ENCODE results near the gene HHAT.

The HHAT gene

DNA sequence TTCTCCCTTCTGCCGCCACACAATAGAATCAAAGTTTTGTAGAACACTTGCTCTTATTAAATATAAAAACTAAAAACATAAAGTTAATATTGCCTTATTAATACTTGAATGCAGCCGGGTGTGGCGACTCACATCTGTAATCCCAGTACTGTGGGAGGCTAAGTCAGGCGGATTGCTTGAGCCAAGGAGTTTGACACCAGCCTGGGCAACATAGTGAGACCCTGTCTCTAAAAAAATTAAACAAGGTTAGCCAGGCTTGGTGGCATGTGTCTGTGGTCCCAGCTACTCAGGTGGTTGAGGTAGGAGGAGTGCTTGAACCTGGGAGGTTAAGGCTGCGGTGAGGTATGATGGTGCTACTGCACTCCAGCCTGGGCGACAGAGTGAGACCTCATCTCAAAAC lies 13.2 kb upstream of the HHAT start:
- Histone ChIP-seq H3K27ac (ENCODE audit: low read depth, low read length) (no peak overlapping the region), H3K4me3 (ENCODE audit: low read length) (no peak overlapping the region), H3K4ac (ENCODE audit: low read depth, low read length) (no peak overlapping the region), H2BK15ac (replicated peaks; ENCODE audit: low read depth) (no peak overlapping the region), H3K4me1 (ENCODE audit: control insufficient read depth, low read depth, low read length) (no peaks in the 10 kb centered on the region), H3K56ac (ENCODE audit: low read length) (no peak overlapping the region), H3K4me2 (ENCODE audit: low read length) (no peak overlapping the region), H3K79me1 (ENCODE audit: low read length) (no peaks in the 10 kb centered on the region), H2BK5ac (ENCODE audit: low read length) (no peak overlapping the region), H4K5ac (ENCODE audit: low read length) (no peak overlapping the region), H3K79me2 (ENCODE audit: control insufficient read depth, insufficient read depth, low read length) (no peaks in the 10 kb centered on the region), H3K27me3 (ENCODE audit: insufficient read depth, low read length, poor library complexity) (no peaks in the 10 kb centered on the region), H2AK5ac (ENCODE audit: low read length) (no peak overlapping the region), H3K18ac (ENCODE audit: low read length) (no peak overlapping the region), H2BK120ac (ENCODE audit: low read depth, low read length) (no peak overlapping the region), H3K23ac (ENCODE audit: low read length) (no peak overlapping the region), H3K9ac (ENCODE audit: low read length) (no peak overlapping the region), H3K36me3 (ENCODE audit: control insufficient read depth, insufficient read depth, low read length) (no peaks in the 10 kb centered on the region), H4K8ac (ENCODE audit: low read depth, low read length) (no peak overlapping the region)
- no peak for DNase-seq
- no CpG with 5 or more reads among the region's 6 CpGs for WGBS (ENCODE audit: extremely low coverage, insufficient coverage, low lambda C conversion rate)

DNA sequence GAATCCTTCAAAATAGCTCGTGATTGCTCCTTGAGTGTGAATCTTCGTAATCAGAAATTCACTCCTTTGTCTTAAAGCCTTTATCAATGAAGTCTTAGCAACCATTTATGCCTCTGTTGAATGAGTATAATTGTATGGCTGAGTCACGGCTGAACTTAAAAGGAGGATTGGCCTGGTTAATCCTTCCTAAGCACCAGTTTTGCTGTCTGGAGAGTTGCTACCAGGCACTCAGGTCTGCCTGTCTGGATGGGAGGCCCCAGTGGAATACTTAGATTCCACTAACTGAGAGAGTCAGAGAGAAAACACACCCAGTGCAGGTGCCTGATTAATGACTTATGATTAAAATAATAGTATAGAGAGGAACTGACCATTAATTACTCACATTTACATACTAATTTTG lies 7.6 kb upstream of the HHAT start:
- H4K8ac ChIP-seq (ENCODE audit: low read depth, low read length) = no peak overlapping the region
- H3K79me1 ChIP-seq (ENCODE audit: low read length) = no peaks in the 10 kb centered on the region
- no peaks in the 10 kb centered on the region for H3K79me2 ChIP-seq (ENCODE audit: control insufficient read depth, insufficient read depth, low read length)
- H2BK15ac ChIP-seq (replicated peaks; ENCODE audit: low read depth) = no peak overlapping the region
- H3K4me2 ChIP-seq (ENCODE audit: low read length) = no peak overlapping the region
- H3K9ac ChIP-seq (ENCODE audit: low read length) = no peak overlapping the region
- H3K27me3 ChIP-seq (ENCODE audit: insufficient read depth, low read length, poor library complexity) = no peaks in the 10 kb centered on the region
- H3K56ac ChIP-seq (ENCODE audit: low read length) = no peak overlapping the region
- H4K5ac ChIP-seq (ENCODE audit: low read length) = no peak overlapping the region
- no peak overlapping the region for H2BK120ac ChIP-seq (ENCODE audit: low read depth, low read length)
- no peak for DNase-seq
- no peak overlapping the region for H3K4me3 ChIP-seq (ENCODE audit: low read length)
- H3K36me3 ChIP-seq (ENCODE audit: control insufficient read depth, insufficient read depth, low read length) = no peaks in the 10 kb centered on the region
- no peaks in the 10 kb centered on the region for H3K4me1 ChIP-seq (ENCODE audit: control insufficient read depth, low read depth, low read length)
- no CpG with 5 or more reads among the region's 3 CpGs for WGBS (ENCODE audit: extremely low coverage, insufficient coverage, low lambda C conversion rate)
- no peak overlapping the region for H2BK5ac ChIP-seq (ENCODE audit: low read length)
- H3K27ac ChIP-seq (ENCODE audit: low read depth, low read length) = no peak overlapping the region
- H3K4ac ChIP-seq (ENCODE audit: low read depth, low read length) = no peak overlapping the region
- no peak overlapping the region for H3K23ac ChIP-seq (ENCODE audit: low read length)
- no peak overlapping the region for H3K18ac ChIP-seq (ENCODE audit: low read length)
- no peak overlapping the region for H2AK5ac ChIP-seq (ENCODE audit: low read length)

DNA sequence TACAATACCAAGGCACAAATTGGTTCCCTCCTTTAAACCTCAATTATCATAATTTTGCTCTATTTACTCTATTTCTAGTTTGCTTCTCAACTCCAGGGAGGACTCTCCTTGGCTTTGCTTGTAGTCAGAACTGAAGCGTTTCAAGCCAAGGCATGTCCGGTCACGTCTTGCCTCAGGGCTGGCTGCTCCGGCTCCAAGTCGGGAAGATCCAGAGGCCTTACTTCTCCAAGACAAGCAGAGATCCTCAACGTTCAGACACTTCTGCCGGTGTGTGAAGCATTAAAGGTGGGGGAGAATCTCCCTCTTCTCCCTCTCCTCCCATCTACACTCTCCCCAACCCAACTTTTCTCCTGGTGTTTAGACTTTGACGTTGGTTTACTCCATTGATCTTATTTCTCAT lies 7.2 kb upstream of the HHAT start:
- Histone ChIP-seq H4K8ac (ENCODE audit: low read depth, low read length) (no peak overlapping the region), H3K79me1 (ENCODE audit: low read length) (no peaks in the 10 kb centered on the region), H3K36me3 (ENCODE audit: control insufficient read depth, insufficient read depth, low read length) (no peaks in the 10 kb centered on the region), H2BK15ac (replicated peaks; ENCODE audit: low read depth) (no peak overlapping the region), H3K4me1 (ENCODE audit: control insufficient read depth, low read depth, low read length) (no peaks in the 10 kb centered on the region), H3K9ac (ENCODE audit: low read length) (no peak overlapping the region), H3K27ac (ENCODE audit: low read depth, low read length) (no peak overlapping the region), H3K23ac (ENCODE audit: low read length) (no peak overlapping the region), H3K56ac (ENCODE audit: low read length) (no peak overlapping the region), H3K79me2 (ENCODE audit: control insufficient read depth, insufficient read depth, low read length) (no peaks in the 10 kb centered on the region), H3K4me2 (ENCODE audit: low read length) (no peak overlapping the region), H4K5ac (ENCODE audit: low read length) (no peak overlapping the region), H3K18ac (ENCODE audit: low read length) (no peak overlapping the region), H3K4me3 (ENCODE audit: low read length) (no peak overlapping the region), H2BK5ac (ENCODE audit: low read length) (no peak overlapping the region), H3K4ac (ENCODE audit: low read depth, low read length) (no peak overlapping the region), H2BK120ac (ENCODE audit: low read depth, low read length) (no peak overlapping the region), H2AK5ac (ENCODE audit: low read length) (no peak overlapping the region), H3K27me3 (ENCODE audit: insufficient read depth, low read length, poor library complexity) (no peaks in the 10 kb centered on the region)
- no CpG with 5 or more reads among the region's 8 CpGs for WGBS (ENCODE audit: extremely low coverage, insufficient coverage, low lambda C conversion rate)
- no peak for DNase-seq

DNA sequence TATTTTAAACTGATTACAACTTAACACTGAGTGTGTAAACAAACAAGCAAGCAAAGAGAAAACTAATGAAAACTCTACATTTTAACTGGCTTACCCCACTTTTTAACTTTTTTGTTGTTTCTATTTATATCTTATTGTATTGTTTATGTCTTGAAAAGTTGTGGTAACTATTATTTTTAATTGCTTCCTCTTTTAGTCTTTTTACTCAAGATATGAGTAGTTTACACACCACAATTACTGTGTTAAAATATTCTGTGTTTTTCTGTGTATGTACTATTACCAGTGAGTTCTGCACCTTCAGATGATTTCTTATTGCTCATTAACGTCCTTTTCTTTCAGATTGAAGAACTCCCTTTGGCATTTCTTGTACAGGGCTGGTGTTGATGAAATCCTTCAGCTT lies 4.7 kb upstream of the HHAT start:
- DNase-seq = no peak
- Histone ChIP-seq H3K4me2 (ENCODE audit: low read length) (no peak overlapping the region), H3K9ac (ENCODE audit: low read length) (no peak overlapping the region), H3K23ac (ENCODE audit: low read length) (no peak overlapping the region), H3K79me1 (ENCODE audit: low read length) (no peaks in the 10 kb centered on the region), H3K56ac (ENCODE audit: low read length) (no peak overlapping the region), H3K36me3 (ENCODE audit: control insufficient read depth, insufficient read depth, low read length) (no peaks in the 10 kb centered on the region), H2BK15ac (replicated peaks; ENCODE audit: low read depth) (no peak overlapping the region), H3K27me3 (ENCODE audit: insufficient read depth, low read length, poor library complexity) (peaks cover 5% of the 10 kb centered on the region), H3K4ac (ENCODE audit: low read depth, low read length) (no peak overlapping the region), H4K8ac (ENCODE audit: low read depth, low read length) (no peak overlapping the region), H3K79me2 (ENCODE audit: control insufficient read depth, insufficient read depth, low read length) (no peaks in the 10 kb centered on the region), H4K5ac (ENCODE audit: low read length) (no peak overlapping the region), H2AK5ac (ENCODE audit: low read length) (no peak overlapping the region), H3K18ac (ENCODE audit: low read length) (no peak overlapping the region), H2BK120ac (ENCODE audit: low read depth, low read length) (no peak overlapping the region), H3K27ac (ENCODE audit: low read depth, low read length) (no peak overlapping the region), H2BK5ac (ENCODE audit: low read length) (no peak overlapping the region), H3K4me3 (ENCODE audit: low read length) (no peak overlapping the region), H3K4me1 (ENCODE audit: control insufficient read depth, low read depth, low read length) (no peaks in the 10 kb centered on the region)
- no CpG with 5 or more reads among the region's 1 CpG for WGBS (ENCODE audit: extremely low coverage, insufficient coverage, low lambda C conversion rate)

DNA sequence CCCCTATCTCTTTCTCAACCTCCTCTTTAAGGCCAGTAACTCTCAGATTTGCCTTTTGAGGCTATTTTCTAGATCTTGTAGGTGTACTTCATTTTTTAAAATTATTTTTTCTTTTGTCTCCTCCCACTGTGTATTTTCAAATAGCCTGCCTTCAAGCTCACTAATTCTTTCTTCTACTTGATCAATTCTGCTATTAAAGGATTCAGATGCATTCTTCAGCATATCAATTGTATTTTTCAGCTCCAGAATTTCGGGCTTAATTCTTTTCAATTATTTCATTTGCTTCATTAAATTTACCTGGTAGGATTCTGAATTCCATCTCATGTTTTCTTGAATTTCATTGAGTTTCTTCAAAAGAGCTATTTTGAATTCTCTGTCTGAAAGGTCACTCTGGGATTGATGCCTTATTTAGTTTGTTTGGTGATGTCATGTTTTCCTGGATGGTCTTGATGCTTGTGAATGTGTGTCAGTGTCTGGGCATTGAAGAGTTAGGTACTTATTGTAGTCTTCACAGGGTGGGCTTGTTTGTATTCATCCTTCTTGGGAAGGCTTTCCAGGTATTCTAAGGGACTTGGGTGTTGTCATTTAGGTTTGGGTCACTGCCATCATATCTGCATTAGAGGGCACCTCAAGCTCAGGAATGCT lies 3.6 kb upstream of the HHAT start:
- Histone ChIP-seq H3K27me3 (ENCODE audit: insufficient read depth, low read length, poor library complexity) (peaks cover 5% of the 10 kb centered on the region), H2BK120ac (ENCODE audit: low read depth, low read length) (no peak overlapping the region), H3K23ac (ENCODE audit: low read length) (no peak overlapping the region), H3K4ac (ENCODE audit: low read depth, low read length) (no peak overlapping the region), H3K36me3 (ENCODE audit: control insufficient read depth, insufficient read depth, low read length) (no peaks in the 10 kb centered on the region), H3K18ac (ENCODE audit: low read length) (no peak overlapping the region), H2BK5ac (ENCODE audit: low read length) (no peak overlapping the region), H3K27ac (ENCODE audit: low read depth, low read length) (no peak overlapping the region), H3K56ac (ENCODE audit: low read length) (no peak overlapping the region), H4K5ac (ENCODE audit: low read length) (no peak overlapping the region), H3K79me1 (ENCODE audit: low read length) (no peaks in the 10 kb centered on the region), H3K79me2 (ENCODE audit: control insufficient read depth, insufficient read depth, low read length) (no peaks in the 10 kb centered on the region), H3K4me3 (ENCODE audit: low read length) (no peak overlapping the region), H4K8ac (ENCODE audit: low read depth, low read length) (no peak overlapping the region), H3K4me2 (ENCODE audit: low read length) (no peak overlapping the region), H2BK15ac (replicated peaks; ENCODE audit: low read depth) (no peak overlapping the region), H3K9ac (ENCODE audit: low read length) (no peak overlapping the region), H3K4me1 (ENCODE audit: control insufficient read depth, low read depth, low read length) (no peaks in the 10 kb centered on the region), H2AK5ac (ENCODE audit: low read length) (no peak overlapping the region)
- no peak for DNase-seq
- no CpG with 5 or more reads among the region's 1 CpG for WGBS (ENCODE audit: extremely low coverage, insufficient coverage, low lambda C conversion rate)

All from mesendoderm (in vitro differentiated cells).